ENCODE measurements around the gene PALLD. TPM values are rescaled to one million over a fixed set of nuclear protein-coding genes. Genes with fewer than 3 reads are reported as not detected.

The PALLD gene
- total RNA-seq, 4 donors from 2014 or later, result 60.2 to 437 (median 118) TPM

DNA sequence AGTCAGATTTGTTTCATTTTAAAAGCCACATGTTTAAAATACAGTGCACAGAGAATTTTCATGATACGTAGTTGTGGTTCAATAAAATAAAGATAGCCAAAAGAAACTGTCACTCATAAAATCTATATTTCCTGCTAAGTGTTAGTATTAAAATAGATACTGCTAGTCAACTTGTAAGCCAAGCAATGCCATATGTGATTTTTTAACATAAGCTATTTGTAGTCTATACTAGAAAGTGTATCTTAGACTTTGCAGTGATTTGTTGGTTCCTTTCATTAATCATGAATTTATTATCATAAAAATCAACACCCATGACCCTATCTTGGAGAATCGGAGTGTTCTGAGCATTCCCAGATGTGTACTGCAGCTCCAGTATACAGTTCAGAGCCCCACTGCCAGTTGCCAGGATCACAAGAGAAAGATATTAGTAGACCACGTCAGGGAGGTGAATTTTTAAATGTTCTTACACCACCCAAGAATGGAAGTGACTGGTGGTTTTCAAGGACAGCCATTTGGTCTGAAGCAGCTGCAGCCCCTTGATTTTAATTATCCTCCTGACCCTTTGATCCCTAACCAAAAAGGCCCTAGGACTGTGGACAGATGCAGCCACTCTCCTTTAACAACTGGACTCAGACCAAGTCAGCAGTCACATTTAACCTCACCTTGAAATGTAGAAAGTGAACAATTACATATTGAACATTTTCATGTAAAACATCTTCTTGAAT, 163.1 kb downstream of the PALLD start:
- no peak for DNase-seq
- 74 to 84% methylated on average over 3 of the region's 3 CpGs for WGBS, 2 donors
- Histone ChIP-seq H3K27me3 (no peaks in the 10 kb centered on the region), H3K4me3 (no peak overlapping the region), H3K4me1 (peaks cover 0 to 32% (median 10%) of the 10 kb centered on the region in 3 donors), H3K36me3 (no peaks in the 10 kb centered on the region), H3K9me3 (no peaks in the 10 kb centered on the region), H3K27ac (no peak overlapping the region)
- no peak for TF ChIP-seq CTCF (IDR thresholded peaks at IDR 0.05)
- no peak for TF ChIP-seq POLR2A (IDR thresholded peaks at IDR 0.05)
- intact Hi-C loops (cut with DNase I), result no loop called here

GRCh38 chr4:168662297-168662984, 165.6 kb downstream of the PALLD start:
- no peaks in the 10 kb centered on the region for H3K9me3 ChIP-seq
- H3K4me1 ChIP-seq, result peaks cover 0 to 7% (median 0%) of the 10 kb centered on the region in 3 donors
- WGBS, 2 donors, result 32 to 55% methylated on average over 1 of the region's 1 CpG
- no peak overlapping the region for H3K4me3 ChIP-seq
- intact Hi-C loops (cut with DNase I), result no loop called here
- no peak for TF ChIP-seq POLR2A (IDR thresholded peaks at IDR 0.05)
- no peak for TF ChIP-seq CTCF (IDR thresholded peaks at IDR 0.05)
- no peaks in the 10 kb centered on the region for H3K36me3 ChIP-seq
- no peak for DNase-seq
- no peak overlapping the region for H3K27ac ChIP-seq
- H3K27me3 ChIP-seq, result no peaks in the 10 kb centered on the region

DNA sequence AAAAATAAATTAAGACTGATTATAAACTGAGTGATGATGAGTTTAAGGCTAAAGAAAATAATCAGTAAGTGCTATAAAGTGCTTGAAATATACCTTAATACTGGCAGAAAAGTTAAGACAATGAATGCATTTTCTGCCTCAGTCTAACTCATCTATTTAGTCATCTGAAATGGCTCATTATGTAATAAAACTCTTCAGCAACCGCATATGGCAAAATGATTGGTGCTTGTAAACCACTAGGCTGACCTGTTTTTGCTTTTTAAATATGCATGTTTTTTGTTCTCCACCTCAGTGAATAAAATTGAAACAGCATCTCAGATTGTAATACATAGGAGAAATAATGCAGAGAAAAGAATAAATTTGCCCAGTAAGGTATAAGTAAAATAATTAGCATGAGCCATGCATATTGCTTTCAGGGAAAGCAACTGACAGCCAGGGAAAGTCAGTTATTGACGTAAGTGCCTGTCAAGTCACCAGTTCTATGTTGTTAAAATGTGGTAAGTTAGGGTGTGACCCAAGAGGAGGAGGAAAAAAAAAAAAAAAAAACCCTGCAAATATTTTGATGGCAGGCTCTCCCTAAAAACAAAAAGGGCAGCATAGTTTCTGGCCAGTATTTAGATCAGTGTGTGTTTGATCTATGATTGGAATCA, 167.5 kb downstream of the PALLD start:
- Histone ChIP-seq H3K36me3 (peaks cover 0 to 3% (median 0%) of the 10 kb centered on the region in 3 donors), H3K4me3 (no peak overlapping the region), H3K27ac (no peak overlapping the region), H3K4me1 (peaks cover 0 to 3% (median 0%) of the 10 kb centered on the region in 3 donors), H3K9me3 (no peaks in the 10 kb centered on the region), H3K27me3 (no peaks in the 10 kb centered on the region)
- intact Hi-C loops (cut with DNase I), result no loop called here
- no peak for TF ChIP-seq POLR2A (IDR thresholded peaks at IDR 0.05)
- 62 to 83% methylated on average over 2 of the region's 2 CpGs for WGBS, 2 donors
- no peak for DNase-seq

GRCh38 chr4:168666531-168666930, 169.7 kb downstream of the PALLD start:
- Histone ChIP-seq H3K27ac (no peak overlapping the region), H3K4me1 (peaks cover 0 to 3% (median 0%) of the 10 kb centered on the region in 3 donors), H3K36me3 (peaks cover 0 to 5% (median 0%) of the 10 kb centered on the region in 3 donors), H3K27me3 (no peaks in the 10 kb centered on the region), H3K4me3 (no peak overlapping the region), H3K9me3 (no peaks in the 10 kb centered on the region)
- WGBS, 2 donors, result 15 to 24% methylated on average over 2 of the region's 2 CpGs
- TF ChIP-seq POLR2A (IDR thresholded peaks at IDR 0.05), result no peak
- TF ChIP-seq CTCF (IDR thresholded peaks at IDR 0.05), result no peak
- no peak for DNase-seq
- intact Hi-C loops (cut with DNase I), result no loop called here

DNA sequence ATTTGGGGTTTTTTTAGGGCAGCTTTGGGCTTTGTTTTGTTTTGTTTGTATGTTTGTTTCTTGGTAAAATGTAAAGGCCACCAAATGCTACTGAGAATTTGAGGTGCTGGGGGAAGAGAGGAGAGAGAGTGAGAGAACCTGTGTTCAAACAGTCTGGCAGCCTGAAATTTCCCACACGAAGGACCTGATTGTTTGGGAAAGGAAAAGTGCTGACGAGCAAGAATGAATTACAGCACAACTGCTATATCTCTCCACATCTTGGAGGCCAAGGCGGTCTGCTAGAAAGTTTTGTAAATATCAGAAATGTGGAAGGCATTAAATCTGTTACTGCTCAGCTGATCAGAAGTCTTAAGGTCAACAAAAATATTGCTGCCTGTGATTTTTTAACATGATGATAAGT, 170.5 kb downstream of the PALLD start:
- Histone ChIP-seq H3K27me3 (no peaks in the 10 kb centered on the region), H3K36me3 (peaks cover 0 to 5% (median 0%) of the 10 kb centered on the region in 3 donors), H3K4me3 (no peak overlapping the region), H3K27ac (no peak overlapping the region), H3K9me3 (no peaks in the 10 kb centered on the region), H3K4me1 (peaks cover 0 to 2% (median 0%) of the 10 kb centered on the region in 3 donors)
- WGBS, 2 donors, result 54 to 62% methylated on average over 3 of the region's 3 CpGs
- no peak for DNase-seq
- TF ChIP-seq POLR2A (IDR thresholded peaks at IDR 0.05) (no peak), CTCF (IDR thresholded peaks at IDR 0.05) (no peak)
- intact Hi-C loops (cut with DNase I), result no loop called here

Measured in esophagus squamous epithelium (tissue), 5 donors.